GM21576 (cell line): ENCODE measurements around the gene TMEM204.

Experiments used
- ATAC-seq: cut with Tn5 transposase; IDR thresholded peaks from one replicate; pipeline ENCODE4 v1.9.1; 2021; ENCODE audit warnings: mild to moderate bottlenecking, moderate library complexity; ENCODE audit not compliant: unreplicated experiment

The TMEM204 gene

DNA sequence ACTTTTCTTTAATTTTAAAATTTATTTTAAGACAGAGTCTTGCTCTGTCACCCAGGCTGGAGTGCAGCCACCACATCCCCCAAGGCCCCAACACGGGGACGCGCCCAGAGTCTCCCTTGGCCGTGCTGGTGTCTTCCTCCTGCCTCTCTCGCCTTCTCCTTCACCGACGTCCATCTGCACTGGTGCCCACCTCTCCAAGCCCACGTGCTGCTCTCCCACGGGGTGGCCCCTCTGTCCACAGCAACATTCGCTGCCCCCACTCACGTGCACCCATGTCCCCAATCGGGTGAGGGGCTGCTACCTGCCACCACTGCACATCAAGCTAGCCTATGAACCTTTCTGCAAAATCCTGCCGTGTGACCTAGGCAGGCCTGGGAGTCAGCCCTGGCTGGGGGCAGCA, 3.1 kb downstream of the TMEM204 start:
- no peak for ATAC-seq

DNA sequence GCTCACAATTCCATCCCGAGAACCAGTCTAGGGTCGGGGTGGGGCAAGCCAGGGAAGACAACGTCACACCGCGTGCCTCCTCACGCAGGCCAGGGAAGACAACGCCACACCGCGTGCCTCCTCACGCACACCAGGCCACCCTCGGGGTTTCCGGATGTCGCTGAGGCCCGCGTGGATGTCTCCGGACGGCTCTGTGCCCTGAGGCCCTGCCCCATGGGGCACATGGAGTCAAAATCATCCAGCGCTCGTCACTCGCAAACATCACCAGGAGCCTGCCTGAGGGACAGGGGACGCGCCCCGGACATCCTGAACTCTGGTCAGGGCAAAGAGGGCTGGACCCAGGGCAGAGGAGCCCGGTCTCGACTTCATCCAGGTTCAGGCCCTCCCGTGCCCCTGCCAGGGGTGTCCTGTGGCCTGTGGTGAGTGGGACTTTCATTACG, 3.7 kb downstream of the TMEM204 start:
- no peak for ATAC-seq

DNA sequence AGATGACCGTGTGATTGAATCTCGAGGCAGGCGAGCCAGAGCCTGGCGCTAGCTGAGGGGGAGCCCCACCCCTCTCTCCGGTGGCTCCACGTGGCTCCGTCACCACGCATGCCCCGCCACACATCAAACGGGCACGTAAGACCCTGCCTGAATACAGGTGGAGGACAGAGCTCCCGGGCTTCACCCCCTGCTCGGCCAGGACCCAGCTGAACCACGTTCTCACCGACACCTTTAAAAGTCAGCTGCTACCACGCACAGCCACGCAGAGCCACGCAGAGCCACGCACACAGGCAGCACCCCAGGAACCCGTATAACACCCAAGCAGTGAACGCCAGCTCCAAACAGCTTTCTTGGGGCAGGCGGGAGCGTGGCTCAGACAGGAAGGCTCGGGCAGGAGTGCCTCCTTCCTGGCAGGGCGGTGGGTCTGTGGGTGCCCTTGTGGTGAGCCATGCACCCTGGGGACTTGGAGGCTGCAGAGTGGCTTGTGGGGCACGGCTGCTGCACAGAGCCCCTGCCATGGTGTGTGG, 4.4 kb downstream of the TMEM204 start:
- no peak for ATAC-seq

DNA sequence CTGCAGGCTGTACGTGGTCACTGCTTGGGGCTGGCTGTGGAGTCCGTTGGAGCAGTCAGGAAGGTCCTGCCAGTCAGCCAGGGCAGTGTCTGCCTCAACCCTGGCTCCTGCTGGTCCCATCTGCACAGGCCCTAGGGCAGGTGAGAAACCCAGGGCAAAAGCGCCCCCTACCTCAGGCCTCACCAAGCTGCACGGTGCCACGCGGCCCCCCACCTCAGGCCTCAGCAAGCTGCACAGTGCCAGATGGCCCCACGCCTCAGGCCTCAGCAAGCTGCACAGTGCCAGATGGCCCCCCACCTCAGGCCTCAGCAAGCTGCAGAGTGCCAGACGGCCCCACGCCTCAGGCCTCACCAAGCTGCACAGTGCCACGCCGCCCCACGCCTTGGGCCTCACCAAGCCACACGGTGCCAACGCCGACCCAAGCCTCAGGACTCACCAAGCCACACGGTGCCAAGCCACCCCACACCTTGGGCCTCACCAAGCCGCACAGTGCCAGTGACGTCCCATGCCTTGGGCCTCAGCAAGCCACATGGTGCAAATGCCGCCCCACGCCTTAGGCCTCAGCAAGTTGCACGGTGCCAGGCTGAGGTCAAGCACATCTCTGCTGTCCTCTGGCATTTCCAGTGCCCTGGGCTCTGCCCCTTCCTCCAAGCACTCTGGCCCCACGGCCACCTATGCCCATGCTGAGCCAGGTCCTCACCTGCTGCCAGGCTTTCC, 5.5 kb downstream of the TMEM204 start:
- no peak for ATAC-seq

DNA sequence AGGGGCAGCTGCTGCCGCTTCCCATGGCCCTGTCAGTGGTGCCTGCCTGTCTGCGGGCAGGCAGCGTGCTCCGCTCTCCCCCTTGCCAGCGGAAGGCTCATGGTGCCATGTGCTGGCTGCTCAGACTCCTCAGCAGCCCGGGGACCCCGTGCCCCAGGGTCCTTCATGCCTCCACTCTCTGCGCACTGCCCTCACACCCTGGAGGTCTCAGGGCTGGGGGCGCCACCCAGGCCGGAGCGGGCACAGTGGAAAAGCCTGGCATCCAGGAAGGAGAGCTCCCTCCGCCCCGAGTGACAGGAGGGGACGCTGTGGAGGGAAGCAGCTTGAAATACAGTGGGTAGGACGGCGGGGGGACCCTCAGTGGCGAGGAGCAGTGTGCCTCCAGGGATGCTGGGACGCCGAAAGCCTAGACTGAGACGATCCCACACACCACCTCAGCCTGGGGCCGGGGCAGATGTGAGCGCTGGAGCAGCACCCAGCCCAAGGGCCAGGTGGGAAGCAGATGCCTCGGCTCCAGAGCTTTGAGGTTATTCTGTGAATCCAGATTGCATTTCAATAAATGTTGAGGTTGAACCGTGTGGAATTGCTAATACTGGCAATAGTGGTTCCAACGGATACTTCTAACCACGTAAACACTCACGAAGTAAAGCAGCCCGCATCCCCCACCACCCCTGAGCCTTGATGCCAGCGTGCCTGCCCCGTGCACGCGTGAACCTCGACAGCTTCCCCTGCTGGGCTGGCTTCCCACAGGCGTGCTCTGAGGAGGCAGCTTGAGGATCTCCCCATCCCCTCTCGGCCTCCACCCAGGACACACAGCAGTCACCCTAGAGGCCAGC, 6.5 kb downstream of the TMEM204 start:
- no peak for ATAC-seq

DNA sequence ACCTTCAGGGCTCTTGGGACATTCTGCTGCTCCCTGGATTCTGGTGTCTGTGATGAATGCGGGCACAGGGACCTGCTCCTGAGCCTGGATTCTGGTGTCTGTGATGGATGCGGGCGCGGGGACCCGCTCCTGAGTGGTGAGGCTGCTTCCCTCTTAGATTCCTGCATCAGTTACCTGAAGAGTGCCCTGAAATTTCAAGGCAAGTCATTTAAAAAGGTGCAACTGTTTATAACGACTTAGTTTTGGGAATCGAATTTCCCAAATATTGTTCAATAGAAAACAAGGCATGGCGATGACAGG, 7.0 kb downstream of the TMEM204 start:
- no peak for ATAC-seq

DNA sequence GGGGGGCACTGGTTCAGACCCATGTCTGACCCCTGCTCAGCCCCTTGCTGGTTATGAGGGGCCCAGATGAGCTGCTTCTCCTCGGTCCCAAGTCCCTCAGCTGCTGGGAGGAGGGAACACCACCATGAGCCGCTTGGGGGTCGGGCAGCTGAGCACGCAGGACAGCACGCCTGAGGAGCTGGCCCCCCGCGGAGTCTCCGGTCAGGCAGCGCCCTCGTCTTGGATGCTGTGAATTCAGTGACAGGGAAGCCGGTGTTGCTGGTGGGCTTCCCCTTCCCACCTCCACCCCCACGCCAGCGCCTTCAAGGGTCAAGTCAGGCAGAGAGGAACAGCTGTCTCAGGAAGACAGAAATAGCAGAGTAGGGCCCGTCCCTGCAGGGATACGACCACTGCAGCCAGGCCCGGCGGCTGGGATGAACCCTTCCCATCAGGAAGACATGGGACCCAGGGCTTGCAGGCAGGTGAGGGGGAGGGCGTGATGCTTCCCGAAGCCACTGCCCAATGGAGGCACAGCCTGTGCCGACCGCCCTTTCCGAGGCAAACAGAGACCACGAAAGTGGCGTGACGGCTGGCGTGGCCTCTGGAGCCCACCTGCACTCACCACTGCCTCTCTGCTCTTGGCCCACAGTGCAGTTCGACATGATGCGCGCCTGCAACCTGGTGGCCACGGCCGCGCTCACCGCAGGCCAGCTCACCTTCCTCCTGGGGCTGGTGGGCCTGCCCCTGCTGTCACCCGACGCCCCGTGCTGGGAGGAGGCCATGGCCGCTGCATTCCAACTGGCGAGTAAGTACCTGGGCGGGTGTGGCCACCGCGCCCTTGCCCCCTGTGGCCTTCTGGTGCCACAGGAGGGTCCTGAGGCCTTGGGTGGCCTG, 8.1 kb downstream of the TMEM204 start:
- ATAC-seq: no peak

DNA sequence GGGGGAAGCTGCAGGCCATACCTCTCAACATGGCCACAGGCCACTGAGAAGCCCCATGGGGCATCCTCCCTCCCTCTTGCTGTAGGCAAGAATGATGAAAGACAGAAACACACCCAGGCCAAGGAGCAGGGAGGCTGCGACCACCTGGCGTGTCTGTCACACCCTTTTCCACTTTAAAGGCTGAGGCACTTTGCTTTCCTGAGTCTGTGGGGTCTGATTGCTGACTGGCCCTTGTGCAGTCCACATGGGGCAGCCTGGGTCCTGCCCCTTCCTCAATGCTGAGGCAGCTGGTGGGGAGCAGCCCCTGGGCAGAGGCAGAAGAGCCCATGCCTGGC, 8.7 kb downstream of the TMEM204 start:
- ATAC-seq: no peak

DNA sequence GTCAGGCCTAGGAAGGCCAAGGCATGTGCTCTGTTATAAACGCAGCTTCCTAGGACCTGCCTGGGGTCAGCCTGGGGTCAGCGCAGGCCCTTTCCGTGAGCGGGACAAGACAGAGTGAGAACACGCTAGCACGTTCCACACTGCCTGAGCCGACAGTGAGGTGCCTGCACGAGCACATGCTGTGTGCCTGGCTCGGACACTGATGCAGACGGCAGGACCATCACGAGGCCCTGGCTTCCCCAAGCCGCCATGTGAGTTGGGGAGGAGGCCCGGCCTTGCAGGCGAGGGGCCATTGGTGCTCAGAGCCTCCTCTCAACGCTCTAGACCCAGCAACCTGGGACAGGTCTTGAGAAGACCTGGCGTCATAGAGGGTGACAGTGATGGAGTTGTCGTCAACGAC, 9.1 kb downstream of the TMEM204 start:
- ATAC-seq: no peak

DNA sequence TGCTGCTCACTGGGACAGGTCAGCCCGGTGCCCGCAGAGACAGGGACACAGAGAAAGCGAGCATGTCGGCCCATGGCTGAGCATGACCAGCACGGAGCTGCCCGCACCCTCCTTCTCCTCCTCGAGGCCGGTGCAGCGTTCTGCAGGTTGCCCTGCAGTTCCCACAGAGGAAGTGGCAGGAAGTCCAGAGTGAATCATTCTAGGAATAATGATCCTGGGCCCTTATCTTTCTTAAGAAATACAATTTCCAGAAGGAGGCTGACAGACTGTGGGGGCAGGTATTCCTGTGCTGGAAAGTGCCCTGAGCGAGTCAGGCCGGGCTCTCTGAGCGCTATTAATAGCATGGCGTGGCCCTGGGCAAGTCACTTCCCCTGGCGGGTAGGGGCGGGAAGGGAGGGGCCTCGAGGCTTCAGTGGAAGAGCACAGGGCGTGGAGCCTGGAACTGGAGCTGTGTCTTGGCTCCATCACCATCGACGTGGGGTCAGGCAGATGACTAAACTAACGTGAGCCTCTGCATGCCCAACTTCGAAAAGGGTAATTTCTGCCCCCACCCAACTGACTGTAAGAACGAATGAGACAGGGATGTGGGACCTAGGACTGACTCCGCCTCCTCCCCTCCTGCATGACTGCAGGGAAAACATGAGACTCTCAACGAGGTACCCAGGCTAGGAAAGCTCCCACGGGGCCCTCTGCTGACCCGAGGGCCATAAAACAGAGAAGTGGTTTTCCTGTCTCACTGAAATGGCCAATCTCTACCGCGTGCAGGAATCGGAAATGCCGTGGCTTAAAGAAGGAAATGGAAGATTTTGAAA, 9.8 kb downstream of the TMEM204 start:
- no peak for ATAC-seq

DNA sequence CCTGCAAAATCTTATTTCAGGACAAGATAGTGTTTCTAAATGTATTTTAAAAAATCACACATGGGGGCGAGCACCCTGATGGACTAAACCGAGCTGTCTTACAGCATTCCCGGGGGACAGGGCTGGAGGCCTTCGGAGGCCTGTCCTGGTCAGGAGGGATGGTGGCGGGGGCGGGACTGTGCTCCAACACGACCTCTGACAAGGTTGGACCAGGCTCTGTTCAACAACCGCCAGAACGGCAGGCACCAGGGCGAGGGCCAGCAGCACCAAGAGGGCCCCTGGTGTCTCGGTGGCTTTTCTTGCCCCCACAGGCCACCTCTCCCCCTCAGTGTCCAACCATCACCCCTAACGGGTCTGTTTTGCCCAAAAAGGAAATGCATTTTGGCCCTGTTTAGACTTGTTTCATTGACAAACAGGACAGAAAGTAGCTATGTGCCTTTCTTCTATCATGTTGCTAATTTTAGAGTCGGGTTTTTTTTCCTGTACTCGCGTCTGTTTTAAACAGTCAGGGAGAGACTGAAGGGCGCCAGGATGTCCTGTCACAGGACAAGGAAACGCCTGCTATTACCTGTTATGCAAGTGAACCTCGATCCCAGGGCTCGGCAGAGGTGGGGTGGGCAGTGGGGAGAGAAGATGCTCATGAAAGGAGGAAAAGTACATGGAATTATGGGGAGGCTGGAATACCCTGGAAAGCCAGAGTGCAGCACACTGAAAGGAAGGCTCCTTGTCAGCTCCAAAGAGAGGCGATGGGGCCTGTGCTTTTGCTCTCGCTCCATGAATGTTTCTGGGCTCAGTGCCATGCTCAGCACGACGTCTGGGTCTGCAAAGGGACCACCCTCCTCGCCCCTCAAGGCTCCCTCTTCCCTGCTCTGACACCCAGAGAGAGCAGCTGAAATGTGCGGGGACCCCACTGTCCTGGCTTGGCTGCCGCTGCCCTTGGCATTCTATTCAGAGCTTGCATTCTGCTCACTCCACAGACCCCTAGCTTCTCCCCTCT, 11.9 kb downstream of the TMEM204 start:
- ATAC-seq: no peak

DNA sequence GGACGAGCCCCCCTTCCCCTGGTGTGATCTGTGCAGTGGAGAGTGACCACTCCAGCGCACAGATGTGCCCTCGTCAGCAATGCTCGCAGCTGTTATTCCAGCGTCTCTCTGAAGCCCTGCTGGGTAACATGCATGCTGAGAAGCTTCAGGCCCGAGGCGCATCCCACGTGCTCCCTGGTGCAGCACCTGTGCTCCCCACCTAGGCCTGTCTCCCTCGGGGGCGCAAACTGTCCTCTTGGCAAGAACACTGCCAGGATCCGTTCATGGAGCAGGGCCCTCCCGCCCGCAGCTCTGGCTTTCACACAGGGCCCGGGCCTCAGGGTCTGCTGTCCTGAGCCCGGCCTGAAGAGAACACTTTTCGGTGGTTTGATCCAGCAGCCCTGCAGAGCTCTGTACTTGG, 13.0 kb downstream of the TMEM204 start:
- ATAC-seq: no peak

DNA sequence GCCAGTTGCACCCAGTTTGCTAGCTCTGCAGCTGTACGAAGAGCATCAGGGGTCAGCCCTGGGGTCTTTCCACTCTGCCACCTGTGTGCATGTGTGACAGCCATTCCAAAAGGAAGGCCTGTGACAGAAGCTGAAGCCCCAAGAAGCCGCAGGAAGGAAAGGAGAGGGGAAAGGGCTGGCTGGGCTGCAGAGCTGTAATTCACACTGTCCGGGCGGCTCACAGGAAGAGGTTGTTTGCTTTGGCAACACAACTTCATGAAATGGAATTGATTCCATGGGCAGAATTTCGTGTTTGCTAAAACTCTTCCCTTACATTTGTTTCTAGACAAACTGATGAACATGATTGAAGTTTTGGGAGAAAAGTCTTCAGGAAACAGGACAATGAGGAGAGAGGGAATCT, 14.8 kb downstream of the TMEM204 start:
- no peak for ATAC-seq

DNA sequence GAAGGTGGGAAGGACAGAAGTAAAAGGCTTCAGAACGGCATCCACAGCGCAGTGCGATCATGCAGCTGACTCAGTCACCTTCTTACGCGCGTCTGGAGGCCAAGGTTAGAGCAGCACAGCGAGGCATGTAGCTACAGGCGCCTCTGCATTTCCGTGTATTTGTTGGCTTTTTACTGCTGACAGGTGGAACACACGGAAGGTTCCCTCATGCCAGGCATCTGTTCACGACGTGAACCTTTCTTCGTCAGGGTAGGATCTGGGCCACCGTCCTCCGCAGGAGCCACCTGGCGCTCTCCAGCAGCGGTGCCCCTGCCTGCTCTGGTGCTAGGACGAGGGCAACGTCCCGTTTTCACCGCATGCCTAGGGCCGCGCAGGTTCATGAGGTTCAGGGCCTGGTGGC, 15.3 kb downstream of the TMEM204 start:
- no peak for ATAC-seq

DNA sequence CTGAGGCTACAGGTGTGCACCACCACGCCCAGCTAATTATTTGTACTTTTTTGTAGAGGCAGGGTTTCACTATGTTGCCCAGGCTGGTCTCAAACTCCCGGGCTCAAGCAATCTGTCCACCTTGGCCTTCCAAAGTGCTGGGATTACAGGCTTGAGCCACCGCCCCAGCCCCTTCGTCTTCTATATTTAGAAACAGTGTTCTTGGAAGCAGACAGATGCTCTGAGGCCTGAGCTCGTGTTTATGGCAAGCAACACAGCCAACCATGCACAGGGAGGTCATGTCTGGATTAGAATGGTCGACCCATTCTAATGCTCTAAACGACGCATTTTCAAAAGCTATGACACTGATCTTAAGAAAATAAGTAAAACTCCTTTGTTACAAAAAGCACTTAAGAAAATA, 16.6 kb downstream of the TMEM204 start:
- ATAC-seq: no peak

DNA sequence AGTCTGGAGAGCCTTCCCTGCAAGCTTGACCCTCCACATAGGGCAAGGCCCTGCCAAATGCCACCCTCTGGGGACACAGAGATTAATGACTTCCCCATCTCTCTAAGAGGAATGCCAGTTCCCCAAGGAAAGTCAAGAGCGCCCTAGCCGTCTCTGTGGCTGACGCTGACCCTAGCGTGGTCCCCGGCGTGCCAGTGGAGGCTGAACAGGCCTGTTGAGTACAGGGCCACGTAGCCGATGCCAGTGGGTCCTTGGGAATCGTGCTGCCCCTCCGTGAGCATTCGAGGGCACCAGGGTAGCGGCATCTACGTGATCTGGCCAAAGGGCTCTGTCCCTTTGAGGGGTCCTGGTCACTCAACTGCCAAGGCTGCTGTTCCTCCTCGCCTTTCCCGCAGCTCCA, 17.2 kb downstream of the TMEM204 start:
- no peak for ATAC-seq

DNA sequence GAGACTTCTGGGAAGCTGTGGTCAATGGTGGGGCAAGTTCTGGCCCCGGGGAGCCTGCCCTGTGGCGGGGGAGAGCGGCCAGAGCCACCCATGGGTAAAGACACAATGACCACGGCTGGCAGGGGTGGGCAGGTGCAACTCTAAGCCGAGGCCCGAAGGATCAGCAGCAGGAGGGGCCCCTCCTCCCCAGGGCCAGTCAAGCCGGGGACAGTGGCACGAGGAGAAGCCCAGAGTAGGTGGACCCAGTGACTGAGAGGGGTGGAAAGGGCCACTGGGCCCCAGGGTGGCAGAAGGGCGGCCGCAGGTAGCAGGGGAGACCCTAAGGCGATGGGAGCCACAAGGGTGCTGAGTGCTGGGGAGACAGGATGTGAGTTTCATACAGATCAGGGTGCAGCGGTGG, 17.7 kb downstream of the TMEM204 start:
- no peak for ATAC-seq

DNA sequence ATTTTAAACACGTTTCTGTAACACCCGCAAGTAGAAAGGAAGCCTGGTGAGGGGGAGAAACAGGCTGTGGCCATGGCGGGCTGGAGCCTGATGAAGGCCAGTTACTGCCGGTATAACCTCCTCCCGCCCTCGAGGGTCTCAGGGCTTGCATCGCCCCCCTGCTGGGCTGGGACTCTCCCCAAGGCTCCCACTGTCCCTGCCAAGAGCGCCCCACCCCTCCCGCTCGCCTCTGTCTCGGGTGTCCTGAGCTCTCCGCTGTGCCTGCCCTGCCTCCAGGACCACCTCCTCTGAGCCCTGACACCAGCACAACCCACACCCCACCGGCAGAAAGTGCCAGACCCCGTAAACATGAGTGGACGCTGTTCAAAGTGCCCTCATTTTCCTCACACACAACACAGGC, 18.7 kb downstream of the TMEM204 start:
- no peak for ATAC-seq
